ENCODE measurements around the gene AURKB.

Gene AURKB

GRCh38 chr17:8160741-8161221 lies 49.6 kb downstream of the AURKB start:
- no peak for DNase-seq

- no peak for DNase-seq
Measured at GRCh38 chr17:8160224-8160577, 50.2 kb downstream of the AURKB start.

GRCh38 chr17:8159459-8160223 lies 50.7 kb downstream of the AURKB start:
- no peak for DNase-seq

GRCh38 chr17:8159032-8159400 lies 51.4 kb downstream of the AURKB start:
- no peak for DNase-seq

GRCh38 chr17:8158267-8159031 lies 51.9 kb downstream of the AURKB start:
- peak; percentile 85 for DNase-seq

GRCh38 chr17:8156246-8156992 lies 54.0 kb downstream of the AURKB start:
- peak; percentile 100 for DNase-seq

GRCh38 chr17:8155996-8156245 lies 54.5 kb downstream of the AURKB start:
- DNase-seq = no peak

- no peak for DNase-seq
Measured at GRCh38 chr17:8155231-8155995, 55.0 kb downstream of the AURKB start.

Data from stimulated activated CD4-positive, alpha-beta T cell treated with anti-CD3 and anti-CD28 coated beads, Interleukin-4, amount 100 ng/mL, for 1 hour (primary cell).